RWPE1 (cell line): ENCODE results near the gene BICDL2.

Source experiments
- CTCF ChIA-PET: fragments of 350-600 bp; sonication (Branson Sonifier 250); formaldehyde crosslinking; extraction: SDS; loops from one replicate; lab custom pipeline; 2021; lab: Yijun Ruan, JAX
- POLR2A ChIA-PET: fragments of 400-600 bp; formaldehyde crosslinking; extraction: SDS; loops from one replicate; lab custom pipeline; 2020; ENCODE audit warnings: antibody characterized with exemption; ENCODE audit not compliant: low non-redundant PET; lab: Yijun Ruan, JAX
- DNase-seq: peaks from one replicate; pipeline ENCODE4 v3.0.0; 2012; ENCODE audit warnings: low spot score
- H3K27ac ChIP-seq: fragments of 450-650 bp; 2 replicates; pipeline ENCODE4 v1.5.1; 2017
- CTCF ChIP-seq: fragments of 450-650 bp; conservative IDR thresholded peaks from 2 replicates; pipeline ENCODE4 v1.5.1; 2017; ENCODE audit warnings: low read depth, mild to moderate bottlenecking

Gene BICDL2

GRCh38 chr16:2986623-2987188 is 50.0 kb downstream of the BICDL2 start:
- no peak for TF ChIP-seq CTCF
- ChIA-PET CTCF (no interaction called here), POLR2A (no interaction called here)
- no peak overlapping the region for H3K27ac ChIP-seq
- DNase-seq: no peak

DNA sequence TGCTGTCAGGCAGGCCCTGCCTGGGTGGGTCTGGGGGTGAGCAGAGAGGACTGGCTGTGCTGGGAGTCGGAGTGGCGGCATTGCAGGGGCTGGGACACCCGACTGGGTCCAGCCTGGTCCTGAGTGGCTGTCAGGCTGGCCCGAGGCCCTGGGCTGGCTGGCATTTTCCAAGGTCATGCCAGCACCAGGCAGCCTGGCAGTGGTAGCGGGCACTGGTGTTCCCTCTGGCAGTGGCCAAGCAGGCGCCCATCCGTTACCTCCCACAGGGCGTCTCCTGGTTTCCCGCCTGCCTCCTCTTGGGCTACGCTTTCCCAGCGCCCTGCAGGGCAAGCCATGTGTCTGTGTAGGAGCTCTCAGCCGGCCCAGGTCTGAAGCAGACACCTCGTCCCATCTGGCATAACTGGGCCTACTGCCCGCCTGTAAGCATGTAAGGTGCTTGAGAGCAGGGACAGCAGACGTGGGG is 50.8 kb downstream of the BICDL2 start:
- CTCF ChIA-PET: interaction anchor here (0.6 kb wide), 1 partner anchor 23 kb away, joined by 6 read pairs; no protein-coding TSS in a partner anchor
- POLR2A ChIA-PET: no interaction called here
- TF ChIP-seq CTCF: no peak
- DNase-seq: no peak
- H3K27ac ChIP-seq: peak overlapping the region; percentile 21; the same call in 1 of the 2 replicates

GRCh38 chr16:2985462-2985861 is 51.3 kb downstream of the BICDL2 start:
- no peak for TF ChIP-seq CTCF
- CTCF ChIA-PET: interaction anchor here (0.6 kb wide), 1 partner anchor 22 kb away, joined by 6 read pairs; no protein-coding TSS in a partner anchor
- H3K27ac ChIP-seq: peak overlapping the region; percentile 21; the same call in 1 of the 2 replicates
- no peak for DNase-seq
- POLR2A ChIA-PET: no interaction called here

DNA sequence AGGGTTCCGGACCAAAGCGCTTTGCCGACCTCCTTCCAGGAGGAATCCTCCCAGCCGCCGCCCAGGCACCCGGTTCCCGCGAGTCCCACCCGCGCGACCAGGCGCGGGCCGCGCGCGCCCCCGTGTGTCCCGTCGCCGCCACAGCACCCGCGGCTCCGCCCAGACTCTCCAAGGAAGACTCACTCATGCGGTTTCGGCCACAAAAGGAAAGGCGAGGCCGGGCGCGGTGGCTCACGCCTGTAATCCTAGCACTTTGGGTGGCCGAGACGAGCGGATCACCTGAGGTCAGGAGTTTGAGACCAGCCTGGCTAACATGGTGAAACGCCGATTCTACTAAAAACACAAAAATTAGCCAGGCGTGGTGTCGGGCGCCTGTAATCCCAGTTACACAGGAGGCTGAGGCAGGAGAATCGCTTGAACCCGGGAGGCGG is 53.0 kb downstream of the BICDL2 start:
- TF ChIP-seq CTCF: peak; percentile 96
- H3K27ac ChIP-seq: peak overlapping the region; percentile 66
- ChIA-PET POLR2A (no interaction called here), CTCF (interaction anchor here (1.1 to 1.8 kb wide), 2 partner anchors 11 to 35 kb away, joined by 3 to 8 read pairs; no protein-coding TSS in a partner anchor)
- DNase-seq: peak; percentile 89

GRCh38 chr16:2982402-2982801 is 54.3 kb downstream of the BICDL2 start:
- CTCF ChIA-PET: interaction anchor here (0.6 to 1.8 kb wide), 3 partner anchors 10 to 1184 kb away, joined by 3 to 8 read pairs (median 4); no protein-coding TSS in a partner anchor
- POLR2A ChIA-PET: interaction anchor here (0.7 kb wide), 2 partner anchors 40 to 714 kb away, joined by 5 to 6 read pairs; no protein-coding TSS in a partner anchor
- TF ChIP-seq CTCF: no peak
- H3K27ac ChIP-seq: peak overlapping the region; percentile 66
- DNase-seq: no peak

- TF ChIP-seq CTCF: no peak
- POLR2A ChIA-PET: no interaction called here
- DNase-seq: no peak
- peak overlapping the region; percentile 84 for H3K27ac ChIP-seq
- CTCF ChIA-PET: interaction anchor here (0.6 to 1.0 kb wide), 2 partner anchors 11 to 1185 kb away, joined by 3 read pairs; no protein-coding TSS in a partner anchor
Observed at GRCh38 chr16:2981899-2982250, 54.9 kb downstream of the BICDL2 start.
